SK-N-MC (cell line): ENCODE data around the gene ZNF324B.
A peak's percentile ranks its signal among the peaks of the same experiment; 100 is the strongest.
"Not testable (repeated sequence)": the region's sequence is repeated elsewhere in the genome, so short reads cannot be mapped to it uniquely, and the experiment has no call there.

Experiments used
- DNase-seq: peaks from one replicate; pipeline ENCODE4 v3.0.0-alpha.2; 2011; ENCODE audit warnings: low read depth, low spot score
- H3K27ac ChIP-seq: fragments of 200-600 bp; sonication (generic); 2 replicates; pipeline ENCODE4 v1.5.1; 2016; ENCODE audit warnings: mixed run types
- H3K36me3 ChIP-seq: fragments of 200-600 bp; sonication (generic); 2 replicates; pipeline ENCODE4 v1.6.1; 2017; ENCODE audit warnings: antibody characterized with exemption, low read length, mixed read lengths; ENCODE audit not compliant: insufficient read depth
- H3K4me3 ChIP-seq: fragments of 200-600 bp; sonication (generic); 2 replicates; pipeline ENCODE4 v1.5.1; 2016
- H3K9ac ChIP-seq: fragments of 200-600 bp; sonication (generic); 2 replicates; pipeline ENCODE4 v1.8.0; 2017; ENCODE audit warnings: mixed run types, mixed read lengths; ENCODE audit not compliant: insufficient read length
- H3K9me3 ChIP-seq: fragments of 200-600 bp; sonication (generic); 2 replicates; pipeline ENCODE4 v1.6.1; 2017; ENCODE audit warnings: low read depth, mild to moderate bottlenecking, antibody characterized with exemption, low read length, moderate library complexity, mixed read lengths
- EZH2 ChIP-seq: fragments of 200-600 bp; sonication (generic); IDR thresholded peaks from one replicate; pipeline ENCODE4 v1.6.1; 2017; ENCODE audit warnings: antibody characterized with exemption
- FOXP2 ChIP-seq: optimal IDR thresholded peaks from 2 replicates; pipeline ENCODE3; 2011; ENCODE audit warnings: mild to moderate bottlenecking, moderate library complexity; ENCODE audit not compliant: insufficient read depth; ENCODE audit errors: extremely low read length, control extremely low read depth
- POLR2AphosphoS5 ChIP-seq: IDR thresholded peaks from 2 replicates; pipeline ENCODE4 v1.6.1; 2012; ENCODE audit warnings: mild to moderate bottlenecking, low read depth, low read length, borderline replicate concordance

ZNF324B gene

DNA sequence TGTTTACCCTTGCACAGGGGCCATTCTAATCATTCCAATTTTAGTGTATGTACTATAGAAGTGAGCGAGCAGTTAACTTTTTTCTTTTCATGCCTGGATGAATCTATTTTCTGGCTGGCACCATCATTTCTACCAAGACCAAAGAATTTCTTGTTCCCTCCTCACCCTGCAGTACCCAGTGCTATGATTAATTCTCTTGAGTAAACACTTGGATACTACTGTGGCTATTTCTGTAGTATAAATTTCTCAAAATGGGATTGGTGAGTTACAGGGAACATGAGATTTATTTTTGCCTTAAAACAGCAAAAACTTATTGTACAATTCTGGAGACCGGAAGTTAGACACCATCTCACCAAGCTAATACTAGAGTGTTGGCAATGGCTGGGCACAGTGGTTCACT, 32.4 kb downstream of the ZNF324B start:
- Histone ChIP-seq H3K27ac (0 out of 2 replicates have a peak overlapping the region, but pooled peaks have one; percentile 31), H3K36me3 (no peaks in the 10 kb centered on the region), H3K9me3 (no peaks in the 10 kb centered on the region), H3K4me3 (no peak overlapping the region), H3K9ac (no peak overlapping the region)
- no peak for DNase-seq
- TF ChIP-seq POLR2AphosphoS5 (no peak), EZH2 (no peak)

DNA sequence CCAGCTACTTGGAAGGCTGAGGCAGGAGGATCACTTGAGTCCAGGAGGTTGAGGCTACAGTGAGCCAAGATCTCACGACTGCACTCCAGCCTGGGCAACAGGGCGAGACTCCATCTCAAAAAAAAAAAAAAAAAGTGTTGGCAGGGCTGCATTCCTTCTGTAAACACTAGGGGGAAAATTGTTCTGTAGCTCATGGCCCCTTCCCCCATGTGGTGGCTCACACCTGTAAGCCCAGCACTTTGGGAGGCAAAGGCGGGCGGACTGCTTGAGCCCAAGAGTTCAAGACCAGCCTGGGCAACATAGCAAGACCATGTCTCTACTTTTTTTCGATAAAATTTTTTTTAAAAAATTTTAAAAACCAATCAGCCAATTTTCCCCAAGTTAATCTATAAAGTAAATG, 32.9 kb downstream of the ZNF324B start:
- not testable (repeated sequence) for H3K4me3 ChIP-seq, DNase-seq, H3K9me3 ChIP-seq, H3K9ac ChIP-seq, H3K27ac ChIP-seq, H3K36me3 ChIP-seq

DNA sequence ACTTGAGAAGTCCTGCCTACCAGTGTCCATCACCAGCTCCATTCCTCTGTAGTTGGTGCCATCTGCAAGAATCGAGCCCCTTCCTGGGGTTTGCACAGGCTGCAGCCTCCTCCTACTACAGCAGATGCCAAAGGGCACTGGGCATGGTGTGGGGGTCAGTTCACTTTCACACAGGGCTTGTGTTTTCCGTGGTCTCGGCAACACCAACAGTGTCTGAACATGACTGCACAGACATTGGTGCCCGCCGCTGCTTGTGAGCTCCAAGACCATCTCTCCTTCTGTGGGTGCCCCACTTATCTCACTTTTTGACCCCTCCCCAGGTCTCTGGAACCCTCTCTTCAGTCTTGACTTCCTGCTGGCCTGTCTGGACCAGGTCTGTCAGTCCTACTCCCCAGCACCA, 40.0 kb downstream of the ZNF324B start:
- no peak overlapping the region for H3K9ac ChIP-seq
- no peak overlapping the region for H3K4me3 ChIP-seq
- H3K36me3 ChIP-seq = no peaks in the 10 kb centered on the region
- TF ChIP-seq POLR2AphosphoS5 (no peak), FOXP2 (no peak), EZH2 (no peak)
- H3K27ac ChIP-seq = no peak overlapping the region
- no peaks in the 10 kb centered on the region for H3K9me3 ChIP-seq
- no peak for DNase-seq

DNA sequence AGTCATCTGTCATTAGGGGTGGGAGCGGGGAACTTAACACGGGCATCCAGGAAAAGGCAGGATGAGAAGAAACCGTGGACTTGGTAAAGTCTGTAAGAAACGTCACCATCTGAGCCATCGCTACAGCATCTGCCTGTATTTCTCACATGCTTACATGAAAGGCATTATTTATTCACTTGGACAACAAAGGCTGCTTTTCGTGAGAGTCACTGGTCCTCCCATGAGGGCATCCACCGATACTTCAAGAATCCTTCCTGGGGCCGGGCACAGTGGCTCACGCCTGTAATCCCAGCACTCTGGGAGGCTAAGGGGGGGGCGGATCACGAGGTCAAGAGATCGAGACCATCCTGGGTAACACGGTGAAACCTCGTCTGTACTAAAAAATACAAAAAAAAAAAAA, 40.8 kb downstream of the ZNF324B start:
- no peak for TF ChIP-seq POLR2AphosphoS5
- TF ChIP-seq EZH2 = no peak
- TF ChIP-seq FOXP2 = no peak
- DNase-seq = no peak
- Histone ChIP-seq H3K36me3 (no peaks in the 10 kb centered on the region), H3K9me3 (no peaks in the 10 kb centered on the region), H3K27ac (no peak overlapping the region), H3K9ac (no peak overlapping the region), H3K4me3 (no peak overlapping the region)

DNA sequence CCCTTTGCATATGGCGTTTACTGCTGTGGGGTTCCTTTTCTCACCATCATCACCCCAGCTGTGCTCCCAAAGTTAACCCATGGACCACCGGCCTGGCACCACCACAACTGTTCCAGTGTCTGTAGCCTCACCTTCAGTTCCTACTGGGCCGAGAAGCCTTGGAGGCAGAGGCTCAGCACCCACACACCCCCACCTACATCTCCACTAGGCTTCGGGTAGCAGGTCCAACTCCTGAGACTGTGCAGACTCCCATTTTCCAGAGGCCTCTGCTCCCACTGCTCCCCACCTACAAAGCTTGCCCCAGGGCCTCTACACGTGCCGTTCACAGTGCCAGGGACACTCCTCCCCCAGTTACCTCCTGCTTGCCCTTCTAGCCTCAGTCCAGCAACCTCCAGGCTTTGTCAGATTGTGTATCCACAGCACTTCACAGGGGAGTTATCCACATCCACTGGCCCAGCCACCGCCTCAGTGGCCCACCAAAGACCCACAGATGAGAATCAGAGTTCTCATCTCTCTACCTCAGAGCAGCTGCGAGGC, 46.3 kb downstream of the ZNF324B start:
- Histone ChIP-seq H3K27ac (no peak overlapping the region), H3K36me3 (no peaks in the 10 kb centered on the region), H3K9me3 (no peaks in the 10 kb centered on the region), H3K9ac (peak overlapping the region; percentile 79), H3K4me3 (peak overlapping the region; percentile 81)
- DNase-seq = no peak
- TF ChIP-seq FOXP2 (no peak), POLR2AphosphoS5 (no peak), EZH2 (no peak)

DNA sequence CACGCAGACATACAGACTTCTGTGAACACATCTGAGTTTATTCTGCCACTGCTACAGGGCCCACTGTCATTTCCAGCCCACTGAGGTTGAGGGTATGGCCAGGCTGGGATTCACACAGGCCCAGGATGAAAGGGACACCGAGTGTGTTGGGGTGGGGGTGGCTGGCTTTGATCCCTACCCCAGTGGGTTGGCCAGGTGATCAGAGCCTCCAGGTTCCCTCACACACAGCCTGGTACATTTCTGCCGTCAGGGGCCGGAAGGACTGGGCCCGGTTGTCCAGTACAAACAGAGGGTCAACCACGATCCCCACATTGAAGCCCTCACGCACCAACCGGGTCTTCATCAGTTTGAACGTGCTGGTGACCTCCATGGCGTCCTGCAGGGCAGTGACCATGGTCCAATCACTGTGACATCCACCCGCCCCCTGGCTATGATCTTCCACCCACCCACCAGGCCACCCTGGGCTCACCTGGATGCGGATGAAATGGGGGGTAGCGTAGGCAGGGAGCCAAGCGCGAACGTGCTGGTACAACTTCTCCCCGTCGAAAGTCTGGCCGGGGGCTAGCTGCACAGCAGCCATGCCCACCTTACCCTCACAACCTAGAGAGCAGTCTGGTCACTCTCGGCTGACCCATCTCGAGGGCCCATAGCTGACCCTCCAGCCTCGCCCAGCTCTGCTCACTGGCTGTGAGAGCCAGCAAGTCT, 47.0 kb downstream of the ZNF324B start:
- H3K36me3 ChIP-seq = no peaks in the 10 kb centered on the region
- H3K27ac ChIP-seq = no peak overlapping the region
- no peaks in the 10 kb centered on the region for H3K9me3 ChIP-seq
- peak overlapping the region; percentile 81 for H3K4me3 ChIP-seq
- TF ChIP-seq FOXP2 = no peak
- no peak for TF ChIP-seq EZH2
- no peak for TF ChIP-seq POLR2AphosphoS5
- peak overlapping the region; percentile 79 for H3K9ac ChIP-seq
- DNase-seq = no peak

DNA sequence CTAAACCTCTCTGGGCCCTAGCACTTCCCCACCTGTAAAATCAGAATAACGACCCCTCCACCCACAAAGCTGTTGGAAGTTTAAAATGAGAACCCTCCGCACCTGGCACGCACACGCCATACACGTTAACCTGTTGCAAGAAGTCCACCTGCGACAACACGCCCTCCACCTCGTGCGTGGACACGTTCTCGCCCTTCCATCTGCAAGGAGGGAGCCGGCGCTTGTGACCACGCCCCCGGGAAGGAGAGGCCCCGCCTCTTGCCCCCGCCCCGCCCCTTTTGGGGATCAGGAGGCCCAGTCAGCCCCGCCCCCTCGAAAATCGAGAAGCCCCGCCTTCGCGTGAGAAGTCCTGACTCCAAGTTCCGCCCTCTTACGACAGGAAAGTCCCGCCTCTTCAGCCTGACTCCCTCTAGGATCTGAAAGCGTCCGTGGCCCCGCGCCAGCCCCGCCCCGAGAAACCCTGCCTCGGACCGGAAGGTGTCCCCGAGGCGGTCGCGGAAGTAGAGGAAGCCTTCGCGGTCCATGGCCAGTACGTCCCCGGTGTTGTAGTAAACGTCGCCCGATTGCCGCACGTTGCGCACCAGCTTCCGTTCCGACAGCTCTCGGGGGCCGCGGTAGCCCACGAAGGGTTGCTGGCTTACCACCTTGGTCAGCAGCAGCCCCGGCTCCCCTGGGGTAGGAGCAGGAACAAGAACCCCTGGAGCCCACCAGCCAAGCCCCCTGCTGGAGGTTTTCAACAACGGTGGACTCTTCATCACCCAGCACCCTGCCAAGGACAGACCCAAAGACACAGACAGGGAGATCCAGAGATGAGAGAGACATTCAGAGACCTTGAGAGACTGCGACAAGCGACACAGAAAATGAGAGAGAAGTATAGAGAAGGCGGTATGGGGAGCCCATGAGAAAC, 47.9 kb downstream of the ZNF324B start:
- H3K9me3 ChIP-seq = no peaks in the 10 kb centered on the region
- H3K36me3 ChIP-seq = no peaks in the 10 kb centered on the region
- peak overlapping the region; percentile 81 for H3K4me3 ChIP-seq
- TF ChIP-seq POLR2AphosphoS5 (peak; percentile 70), FOXP2 (peak; percentile 95), EZH2 (no peak)
- H3K9ac ChIP-seq = peak overlapping the region; percentile 85
- H3K27ac ChIP-seq = peak overlapping the region; percentile 83
- DNase-seq = peak; percentile 89

DNA sequence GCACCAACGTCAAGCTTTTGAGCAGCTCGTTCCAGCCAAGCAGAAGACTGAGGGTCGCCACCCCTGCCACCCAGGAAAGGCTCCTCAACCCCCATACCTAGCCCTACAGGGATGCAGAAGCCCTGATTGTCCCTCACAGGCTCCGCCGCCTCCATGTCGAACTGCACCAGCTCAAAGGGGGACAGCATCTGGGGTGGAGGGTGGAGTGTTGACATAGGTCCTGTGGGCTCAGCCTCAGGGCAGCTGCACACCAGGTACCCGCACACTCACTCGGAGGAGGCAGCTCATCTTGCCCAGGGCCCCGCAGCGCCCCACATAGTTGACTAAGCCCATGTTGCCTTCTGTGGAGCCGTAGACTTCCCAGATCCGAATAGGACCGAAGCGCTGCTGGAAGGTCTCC, 48.8 kb downstream of the ZNF324B start:
- no peaks in the 10 kb centered on the region for H3K36me3 ChIP-seq
- no peak overlapping the region for H3K4me3 ChIP-seq
- no peak overlapping the region for H3K9ac ChIP-seq
- no peaks in the 10 kb centered on the region for H3K9me3 ChIP-seq
- TF ChIP-seq POLR2AphosphoS5 (peak; percentile 6; the same call in 1 of the 2 replicates), EZH2 (no peak), FOXP2 (no peak)
- no peak for DNase-seq
- no peak overlapping the region for H3K27ac ChIP-seq
